ENCODE results near the gene MRPL55.

GRCh38 chr1:228060458-228061190 lies 48.5 kb downstream of the MRPL55 start:
- TF ChIP-seq CTCF (IDR thresholded peaks at IDR 0.05), result no peak
- no peak for TF ChIP-seq POLR2AphosphoS5 (IDR thresholded peaks at IDR 0.05)
- TF ChIP-seq POLR2A (IDR thresholded peaks at IDR 0.05), result no peak
- TF ChIP-seq EP300 (IDR thresholded peaks at IDR 0.05), result no peak

Data from suprapubic skin (tissue), 4 donors.